ENCODE results near the gene ZMAT2. TPM values are rescaled to one million over a fixed set of nuclear protein-coding genes. Genes with fewer than 3 reads are reported as not detected.
A peak's percentile ranks its signal among the peaks of the same experiment; 100 is the strongest.
"Not testable (repeated sequence)": the region's sequence is repeated elsewhere in the genome, so short reads cannot be mapped to it uniquely, and the experiment has no call there.

The ZMAT2 gene, protein sequence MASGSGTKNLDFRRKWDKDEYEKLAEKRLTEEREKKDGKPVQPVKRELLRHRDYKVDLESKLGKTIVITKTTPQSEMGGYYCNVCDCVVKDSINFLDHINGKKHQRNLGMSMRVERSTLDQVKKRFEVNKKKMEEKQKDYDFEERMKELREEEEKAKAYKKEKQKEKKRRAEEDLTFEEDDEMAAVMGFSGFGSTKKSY
- 53.4 and 58.9 TPM in 2 replicates for total RNA-seq (2014; rRNA removed; shearing (Covaris generic))
- polyA plus RNA-seq (2015; cell fraction: cytosol; rRNA removed), result 43.4 and 46.8 TPM in 2 replicates
- 25.5 and 69.8 TPM in 2 replicates for polyA plus RNA-seq (2015; cell fraction: nucleus; rRNA removed)

DNA sequence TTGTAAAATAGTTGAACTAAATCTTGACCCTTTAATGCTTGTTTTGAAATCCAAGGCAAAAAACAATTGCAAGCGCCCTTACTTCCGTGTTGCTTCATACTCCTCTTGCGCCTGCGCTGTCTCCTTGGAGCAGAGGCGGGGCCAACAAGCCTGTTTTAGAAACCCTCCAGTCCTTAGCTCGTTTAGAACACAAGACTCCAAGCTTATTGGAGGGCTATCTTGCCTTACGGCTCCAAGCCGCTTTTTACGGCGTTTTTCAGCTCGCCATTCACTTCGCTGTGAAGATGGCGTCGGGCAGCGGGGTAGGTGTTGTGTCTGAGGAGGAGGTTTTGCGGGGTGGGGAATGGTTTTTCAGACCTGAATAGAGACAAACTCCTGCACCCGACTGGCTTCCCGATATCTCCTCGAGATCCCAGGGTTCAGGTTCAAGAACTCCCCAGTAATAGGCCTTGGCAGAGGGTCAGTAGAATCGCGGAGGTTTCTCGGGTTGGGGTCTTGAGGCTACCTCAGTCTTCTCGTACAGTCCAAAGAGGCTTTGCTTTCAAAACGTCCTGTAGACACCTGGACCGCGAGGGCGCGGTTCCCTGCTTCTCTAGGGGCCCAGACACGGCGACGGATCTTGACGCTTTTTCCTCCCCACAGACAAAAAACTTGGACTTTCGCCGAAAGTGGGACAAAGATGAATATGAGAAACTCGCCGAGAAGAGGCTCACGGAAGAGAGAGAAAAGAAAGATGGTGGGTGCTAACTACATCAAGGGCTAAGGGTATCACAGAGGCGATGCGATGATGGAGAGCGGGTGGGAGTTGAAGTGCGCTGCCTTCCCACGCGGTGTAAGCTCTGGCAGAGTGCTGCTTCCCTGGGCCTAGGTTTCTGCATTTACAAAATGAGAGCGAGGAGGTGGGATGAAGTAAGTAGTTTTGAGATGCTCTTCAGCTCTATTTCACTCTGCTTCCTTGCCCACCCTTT, at the start of gene ZMAT2:
ZMAT2 (plus strand) TSS at position 271 of the 968 bp plus-strand sequence; CDS start at position 285, 14 bp downstream.
- peak; percentile 98 for DNase-seq (ENCODE audit: low read depth, low spot score)
- in situ Hi-C loops (cut with HindIII; ENCODE audit: low pct_unique_long_range_greater_than_20kb, low sequenced_read_pairs), result no loop called here

DNA sequence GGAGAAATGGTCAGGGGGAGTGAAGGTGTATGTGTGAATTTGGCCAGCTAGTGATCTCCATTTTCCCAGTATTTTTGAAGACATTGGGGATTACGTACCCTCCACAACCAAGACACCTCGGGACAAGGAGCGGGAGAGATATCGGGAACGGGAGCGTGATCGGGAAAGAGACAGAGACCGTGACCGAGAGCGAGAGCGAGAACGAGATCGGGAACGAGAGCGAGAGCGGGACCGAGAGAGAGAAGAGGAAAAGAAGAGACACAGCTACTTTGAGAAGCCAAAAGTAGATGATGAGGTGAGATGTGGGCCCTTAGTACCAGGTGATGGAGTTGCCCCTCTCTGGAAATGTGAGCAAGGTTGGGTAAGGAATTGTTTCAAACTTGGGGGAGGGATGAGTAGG, 41.4 kb upstream of the ZMAT2 start:
- in situ Hi-C loops (cut with HindIII; ENCODE audit: low pct_unique_long_range_greater_than_20kb, low sequenced_read_pairs), result no loop called here
- no peak for DNase-seq (ENCODE audit: low read depth, low spot score)

DNA sequence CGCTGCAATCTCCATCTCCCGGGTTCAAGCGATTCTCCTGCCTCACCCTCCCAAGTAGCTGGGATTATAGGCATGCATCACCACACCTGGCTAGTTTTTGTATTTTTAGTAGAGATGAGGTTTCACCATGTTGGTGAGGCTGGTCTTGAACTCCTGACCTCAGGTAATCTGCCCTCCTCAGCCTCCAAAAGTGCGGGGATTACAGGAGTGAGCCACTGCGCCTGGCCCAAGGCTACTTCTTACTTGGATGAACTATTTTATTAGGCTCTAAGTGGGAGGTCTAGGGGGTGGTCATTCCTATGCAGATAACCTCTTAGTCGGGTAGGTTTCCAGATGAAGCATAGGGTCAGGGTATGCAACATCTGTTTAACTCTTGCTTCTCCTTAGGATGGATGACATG, 39.9 kb upstream of the ZMAT2 start:
- in situ Hi-C loops (cut with HindIII; ENCODE audit: low pct_unique_long_range_greater_than_20kb, low sequenced_read_pairs); DNase-seq (ENCODE audit: low read depth, low spot score): not testable (repeated sequence)

DNA sequence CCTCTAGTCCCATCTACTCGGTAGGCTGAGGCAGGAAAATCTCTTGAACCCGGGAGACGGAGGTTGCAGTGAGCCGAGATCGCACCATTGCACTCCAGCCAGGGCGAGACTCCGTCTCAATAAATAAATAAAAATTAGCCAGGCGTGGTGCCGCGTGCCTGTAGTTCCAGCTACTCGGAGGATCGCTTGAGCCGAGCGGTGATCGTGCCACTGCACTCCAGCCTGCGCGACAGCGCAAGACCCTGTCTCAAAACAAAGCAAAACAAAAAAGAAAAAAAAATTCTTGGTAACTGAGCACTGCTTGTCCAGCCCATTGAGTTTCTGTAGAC, 36.3 kb upstream of the ZMAT2 start:
- in situ Hi-C loops (cut with HindIII; ENCODE audit: low pct_unique_long_range_greater_than_20kb, low sequenced_read_pairs), result no loop called here
- no peak for DNase-seq (ENCODE audit: low read depth, low spot score)

DNA sequence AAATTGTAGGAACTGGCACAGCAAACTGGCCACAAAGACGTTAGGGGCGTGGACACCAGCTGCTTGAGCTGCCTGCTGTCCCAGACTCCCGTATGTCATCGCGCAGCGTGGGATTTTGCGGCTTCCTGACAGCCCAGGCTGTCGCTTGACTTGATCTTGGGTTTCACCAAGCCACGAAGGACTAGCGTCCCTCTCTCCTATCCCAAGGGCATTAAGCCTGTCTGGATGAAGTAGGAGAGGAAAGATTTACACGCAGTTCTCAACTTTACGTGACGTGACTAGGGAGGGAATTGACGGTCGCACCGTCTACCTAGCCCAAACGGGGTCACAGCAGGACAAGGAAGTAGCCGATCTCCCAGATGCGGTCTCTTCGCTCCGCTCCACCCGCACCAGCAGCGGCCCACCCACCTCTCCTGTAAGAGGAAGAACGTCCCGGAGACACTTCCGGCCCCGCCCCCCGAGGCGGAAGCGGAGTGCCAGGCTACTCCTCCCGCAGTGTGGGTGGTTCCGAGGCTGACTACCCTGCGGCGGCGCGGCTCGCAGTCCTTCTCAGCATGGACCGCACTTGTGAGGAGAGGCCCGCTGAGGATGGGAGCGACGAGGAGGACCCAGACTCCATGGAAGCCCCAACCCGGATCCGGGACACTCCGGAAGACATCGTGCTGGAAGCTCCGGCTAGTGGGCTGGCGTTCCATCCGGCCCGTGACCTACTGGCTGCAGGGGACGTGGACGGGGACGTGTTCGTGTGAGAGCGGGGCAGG, 35.7 kb upstream of the ZMAT2 start, which contains the start of gene WDR55:
WDR55 (plus strand) TSS at position 546 of the 761 bp plus-strand sequence; CDS start at position 555, 9 bp downstream.
- in situ Hi-C loops (cut with HindIII; ENCODE audit: low pct_unique_long_range_greater_than_20kb, low sequenced_read_pairs), result no loop called here
- peak; percentile 94 for DNase-seq (ENCODE audit: low read depth, low spot score)

DNA sequence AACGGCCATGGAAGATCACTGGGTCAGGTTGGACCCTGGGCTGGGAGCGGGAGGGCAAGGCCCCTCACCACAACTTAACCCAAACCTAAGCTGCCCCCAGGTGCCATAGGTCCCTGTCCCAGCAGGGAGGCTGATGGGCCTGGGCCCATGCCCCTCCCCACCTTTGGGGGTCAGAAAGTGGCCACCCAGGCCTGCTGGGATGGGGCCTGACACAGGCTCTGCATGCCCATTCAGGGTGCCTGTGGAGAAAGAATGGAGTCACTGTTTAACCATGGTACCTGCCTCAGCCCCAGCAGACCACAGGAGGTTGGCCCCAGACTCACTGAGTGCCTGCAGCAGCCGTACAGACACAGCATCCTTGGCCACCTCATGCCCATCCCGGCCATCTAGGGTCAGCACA, 29.2 kb upstream of the ZMAT2 start:
- DNase-seq (ENCODE audit: low read depth, low spot score); in situ Hi-C loops (cut with HindIII; ENCODE audit: low pct_unique_long_range_greater_than_20kb, low sequenced_read_pairs): not testable (repeated sequence)

DNA sequence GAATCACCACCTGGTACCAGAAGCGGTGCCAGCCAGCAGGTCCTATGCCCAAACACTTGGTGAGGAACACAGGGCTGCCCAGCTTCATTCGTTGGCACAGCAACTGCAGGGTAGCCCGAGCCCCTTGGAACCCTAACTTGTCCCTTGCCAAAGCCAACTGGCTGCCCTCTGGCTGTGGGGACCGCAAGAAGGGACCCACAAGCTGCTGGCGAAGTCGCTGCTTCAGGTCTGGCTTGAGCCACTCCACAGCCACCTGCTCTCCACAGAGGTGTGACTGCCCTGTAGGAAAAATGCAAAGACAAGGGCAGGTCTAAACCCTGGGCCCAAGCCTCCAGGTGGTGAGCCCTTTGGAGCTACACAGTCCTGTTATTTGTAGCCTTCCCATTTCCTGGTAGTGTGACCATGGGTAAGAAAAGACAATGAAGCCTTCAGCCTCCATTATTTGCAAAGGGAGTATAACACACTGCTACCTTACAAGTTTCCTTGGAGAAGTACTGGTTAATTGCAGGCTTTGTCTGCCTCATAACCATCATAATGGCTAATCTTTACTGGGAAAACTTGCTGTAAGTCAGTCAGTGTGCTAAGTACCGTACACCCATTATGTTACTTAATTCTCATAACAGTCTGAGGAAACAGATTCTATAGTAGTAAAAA, 28.6 kb upstream of the ZMAT2 start:
- DNase-seq (ENCODE audit: low read depth, low spot score), result no peak
- in situ Hi-C loops (cut with HindIII; ENCODE audit: low pct_unique_long_range_greater_than_20kb, low sequenced_read_pairs), result no loop called here

DNA sequence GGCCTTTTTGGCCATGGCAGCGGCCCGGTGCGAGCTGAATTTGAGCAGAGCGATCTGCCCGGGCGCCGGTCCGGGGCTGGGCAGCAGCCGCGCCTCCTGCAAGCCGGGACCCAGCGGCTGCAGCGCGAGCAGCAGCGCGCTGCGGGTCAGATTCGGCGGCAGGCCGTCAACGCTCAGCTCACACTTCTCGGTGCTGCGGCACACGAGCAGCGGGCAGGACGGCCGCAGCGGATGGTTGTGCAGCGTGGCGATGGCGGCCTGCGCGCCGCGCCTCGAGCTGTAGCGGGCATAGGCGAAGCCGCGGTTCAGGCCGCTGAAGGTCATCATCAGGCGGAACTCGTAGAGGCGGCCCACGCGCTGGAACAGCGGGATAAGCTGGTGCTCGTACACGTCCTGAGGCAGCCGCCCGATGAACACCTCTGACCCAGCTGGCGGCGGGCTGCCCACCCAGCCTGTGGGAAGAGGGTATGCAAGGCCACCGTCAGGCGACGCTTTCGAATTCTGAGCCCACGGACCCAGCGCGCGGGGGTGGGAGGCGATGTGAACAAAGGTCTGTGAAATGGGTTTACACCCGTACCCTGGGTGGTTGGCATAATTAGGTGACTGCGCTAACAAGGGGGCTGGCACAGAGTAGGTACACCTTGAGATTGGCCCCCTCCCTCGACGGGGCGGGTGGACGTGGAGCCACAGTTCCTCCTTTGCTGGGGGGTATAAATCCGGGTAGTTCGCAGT, 27.6 kb upstream of the ZMAT2 start:
- in situ Hi-C loops (cut with HindIII; ENCODE audit: low pct_unique_long_range_greater_than_20kb, low sequenced_read_pairs), result no loop called here

DNA sequence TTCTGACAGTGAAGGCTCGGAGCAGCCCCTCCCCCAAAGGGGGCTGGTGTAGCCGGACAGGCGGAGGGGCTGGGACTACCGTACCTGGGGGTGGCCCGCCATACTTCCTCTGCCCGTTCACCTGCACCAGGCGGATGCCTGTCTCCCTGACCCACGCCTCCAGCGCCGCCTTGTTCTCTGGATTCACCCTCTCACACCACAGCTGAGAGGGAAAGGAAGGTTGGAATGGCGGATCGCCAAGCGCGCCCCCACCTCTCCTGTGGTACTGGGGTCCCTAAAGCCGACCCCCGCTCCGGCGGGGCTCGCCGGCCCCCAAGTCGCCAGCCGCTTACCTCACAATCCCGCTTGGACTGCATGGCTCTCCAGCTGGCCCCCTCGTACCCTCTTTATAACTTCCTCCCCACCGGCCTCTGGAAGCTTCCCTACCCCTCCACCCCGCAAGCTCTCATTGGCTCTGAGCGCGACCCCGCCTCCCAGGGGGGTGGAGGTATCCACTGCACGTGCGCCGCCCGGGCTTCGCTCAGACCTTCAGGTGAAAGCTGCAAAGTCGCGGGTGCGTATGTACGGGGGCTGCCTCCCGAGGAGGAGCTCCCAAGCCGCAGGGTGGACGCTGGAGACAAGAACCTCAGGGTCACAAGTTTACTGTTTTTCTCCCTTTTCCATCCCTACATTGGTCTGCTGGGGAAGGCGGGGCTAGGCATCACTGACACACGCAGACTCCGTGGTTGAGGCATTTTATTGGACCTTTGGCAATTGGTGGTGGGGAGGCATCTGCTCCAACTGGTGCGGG, 26.9 kb upstream of the ZMAT2 start, which contains the start of gene DND1:
DND1 (minus strand) TSS at position 390 of the 790 bp plus-strand sequence; CDS start at position 356, 34 bp downstream.
- in situ Hi-C loops (cut with HindIII; ENCODE audit: low pct_unique_long_range_greater_than_20kb, low sequenced_read_pairs), result no loop called here
- DNase-seq (ENCODE audit: low read depth, low spot score), result no peak

More for the DNA sequence above, 27.6 kb upstream of the ZMAT2 start:
- DNase-seq (ENCODE audit: low read depth, low spot score), result no peak

DNA sequence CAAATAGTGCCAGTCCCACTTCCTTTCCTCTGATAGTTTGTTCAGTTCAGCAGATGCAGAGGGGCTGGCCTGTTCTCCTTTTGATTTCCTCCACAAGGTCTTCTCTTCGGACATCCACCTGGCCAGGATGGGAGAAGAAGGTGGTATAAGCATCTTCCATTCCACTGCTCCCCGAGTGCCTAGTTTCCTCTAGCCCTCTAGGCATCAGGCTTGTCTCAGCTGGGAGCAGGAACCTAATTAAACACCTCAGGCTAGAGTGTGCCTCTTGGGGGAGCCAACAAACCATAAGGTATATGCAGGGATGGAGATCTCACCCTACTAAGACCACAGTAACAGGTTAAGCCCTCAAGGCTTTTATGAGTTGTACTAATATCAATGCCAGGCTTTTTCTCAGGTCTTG, 26.0 kb upstream of the ZMAT2 start:
- in situ Hi-C loops (cut with HindIII; ENCODE audit: low pct_unique_long_range_greater_than_20kb, low sequenced_read_pairs), result no loop called here
- DNase-seq (ENCODE audit: low read depth, low spot score), result no peak

DNA sequence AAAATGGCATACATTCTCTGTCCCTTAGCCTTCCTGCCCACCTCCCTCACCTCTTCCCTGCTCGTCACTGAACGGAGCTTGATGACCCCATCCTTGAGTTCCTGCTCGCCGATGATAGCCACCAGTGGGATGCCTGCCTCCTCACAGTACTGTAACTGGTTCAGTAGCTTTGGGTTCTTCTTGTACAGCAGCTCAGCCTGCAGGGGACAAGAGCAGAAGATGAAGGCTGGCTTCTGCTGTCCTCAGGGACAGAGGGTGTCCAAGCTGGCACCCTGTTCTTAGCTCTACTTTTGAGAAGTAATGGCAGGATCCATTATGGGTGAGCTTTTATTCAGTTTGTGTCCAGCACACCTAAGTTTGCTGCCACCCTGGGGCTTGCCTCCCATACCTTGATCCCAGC, 25.6 kb upstream of the ZMAT2 start:
- in situ Hi-C loops (cut with HindIII; ENCODE audit: low pct_unique_long_range_greater_than_20kb, low sequenced_read_pairs), result no loop called here
- DNase-seq (ENCODE audit: low read depth, low spot score), result no peak

DNA sequence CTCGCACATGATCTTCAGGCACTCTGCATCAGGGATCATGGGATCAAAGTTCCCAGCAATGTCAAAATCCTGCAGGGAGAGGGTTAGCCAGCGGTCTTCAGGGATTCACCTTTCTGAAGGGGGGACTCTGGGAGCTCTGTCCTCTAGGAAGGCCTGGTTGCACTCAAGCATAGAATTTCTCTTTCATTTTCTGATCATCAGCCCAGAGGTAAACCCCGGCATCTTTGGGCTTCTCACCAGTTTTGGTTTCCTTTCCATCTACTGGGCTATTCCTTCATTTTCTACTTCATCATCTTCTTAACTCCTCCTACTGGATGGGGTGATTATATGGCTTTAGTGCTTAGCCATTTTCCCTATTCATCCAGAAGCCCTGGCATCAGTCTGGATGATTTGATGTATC, 22.3 kb upstream of the ZMAT2 start:
- DNase-seq (ENCODE audit: low read depth, low spot score), result no peak
- in situ Hi-C loops (cut with HindIII; ENCODE audit: low pct_unique_long_range_greater_than_20kb, low sequenced_read_pairs), result no loop called here

DNA sequence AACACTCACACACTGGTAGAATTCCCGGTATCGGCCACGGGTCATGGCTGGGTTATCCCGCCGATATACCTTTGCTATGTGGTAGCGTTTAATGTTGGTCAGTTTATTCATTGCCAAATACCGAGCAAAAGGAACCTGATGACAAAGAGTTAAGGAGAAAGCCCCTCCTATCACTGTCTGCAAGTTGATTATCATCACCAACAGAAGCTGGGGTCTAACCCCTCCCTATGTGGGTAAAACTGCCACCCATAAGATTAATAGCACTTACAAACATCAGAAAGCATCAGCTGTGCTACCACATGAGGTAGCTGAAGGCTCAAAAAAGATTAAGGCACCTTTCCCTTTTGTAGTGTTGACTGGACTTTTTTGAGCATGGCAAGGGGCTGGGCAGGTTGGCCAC, 21.3 kb upstream of the ZMAT2 start:
- DNase-seq (ENCODE audit: low read depth, low spot score), result no peak
- in situ Hi-C loops (cut with HindIII; ENCODE audit: low pct_unique_long_range_greater_than_20kb, low sequenced_read_pairs), result no loop called here

DNA sequence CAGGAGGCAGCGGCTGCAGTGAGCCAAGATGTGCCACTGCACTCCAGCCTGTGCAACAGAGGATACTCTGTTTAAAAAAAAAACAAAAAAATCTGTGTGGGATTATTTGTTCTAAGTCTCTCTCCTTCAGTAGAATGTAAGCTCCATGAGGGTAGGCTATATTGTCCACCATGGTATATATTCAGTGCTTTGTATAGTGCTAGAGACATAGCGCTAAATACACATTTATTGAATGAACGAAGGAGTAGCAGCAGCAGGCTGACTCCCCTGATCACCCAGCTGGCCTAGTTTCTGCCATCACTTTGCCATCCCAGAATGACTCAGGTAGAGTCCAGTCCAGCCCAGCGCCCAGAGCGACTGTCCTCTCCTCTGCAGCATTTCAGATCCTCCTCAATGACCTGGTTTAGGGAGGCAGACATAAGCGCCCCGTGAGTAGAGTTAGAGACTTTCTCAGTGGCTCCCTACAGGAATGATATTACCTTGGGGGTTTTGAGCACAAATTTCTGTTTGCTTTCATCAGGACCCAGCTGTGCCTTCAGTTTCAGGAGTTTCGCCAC, 9.8 kb upstream of the ZMAT2 start:
- in situ Hi-C loops (cut with HindIII; ENCODE audit: low pct_unique_long_range_greater_than_20kb, low sequenced_read_pairs), result no loop called here
- no peak for DNase-seq (ENCODE audit: low read depth, low spot score)

DNA sequence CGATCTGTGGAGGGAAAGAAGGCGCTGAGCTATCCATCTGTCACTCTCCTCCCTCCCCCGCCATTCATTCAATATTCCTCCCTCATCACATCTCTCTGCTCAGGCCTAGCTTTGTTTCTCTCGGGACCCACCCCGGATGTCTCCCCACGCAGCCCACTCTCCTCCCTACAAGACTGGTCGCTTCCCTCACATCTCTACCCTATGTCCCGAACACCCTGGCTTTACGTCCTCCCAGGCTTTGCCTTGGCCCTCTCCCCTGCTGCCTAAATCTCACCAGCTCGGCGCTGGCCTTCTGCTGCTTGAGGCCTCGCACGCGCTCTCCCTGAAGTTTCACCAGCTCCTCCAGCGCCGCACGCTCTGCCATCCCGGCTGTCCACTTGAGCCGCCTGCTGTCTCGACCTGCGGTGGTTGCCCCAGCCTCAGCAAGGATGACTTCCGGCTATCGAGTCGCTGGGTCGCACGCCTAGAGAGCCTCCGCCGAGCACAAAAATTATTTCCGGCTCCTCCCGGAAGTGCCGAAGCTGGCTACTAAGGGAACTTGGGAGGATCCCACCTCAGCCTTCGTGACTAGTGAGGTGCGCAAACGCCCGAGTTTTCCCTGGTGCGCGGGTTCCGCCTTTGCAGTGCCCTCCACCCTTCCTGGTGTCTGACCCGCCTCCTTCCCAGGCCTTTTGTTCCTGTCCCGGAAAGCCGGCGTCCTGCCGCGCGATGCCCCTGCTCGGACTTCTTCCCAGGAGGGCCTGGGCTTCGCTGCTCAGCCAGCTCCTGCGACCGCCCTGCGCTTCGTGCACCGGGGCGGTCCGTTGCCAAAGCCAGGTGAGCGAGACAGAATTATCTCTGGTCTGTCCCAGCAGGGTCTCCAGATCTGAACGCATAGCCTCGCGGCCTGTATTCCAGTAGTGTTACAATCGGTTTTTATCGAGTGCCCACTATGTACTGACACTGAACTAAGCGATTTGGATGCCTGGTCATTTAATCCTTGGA, 9.0 kb upstream of the ZMAT2 start, which contains the start of the genes HARS1 and HARS2:
HARS1 (minus strand) TSS at position 430 of the 984 bp plus-strand sequence; CDS start at position 364, 66 bp downstream.
HARS2 (plus strand) TSS at position 515 of the 984 bp plus-strand sequence; CDS start at position 709, 194 bp downstream.
- DNase-seq (ENCODE audit: low read depth, low spot score), result peak; percentile 95
- in situ Hi-C loops (cut with HindIII; ENCODE audit: low pct_unique_long_range_greater_than_20kb, low sequenced_read_pairs), result no loop called here
